Measurements from ENCODE around the gene ALK. TPM values are rescaled to one million over a fixed set of nuclear protein-coding genes. Genes with fewer than 3 reads are reported as not detected.

The ALK gene
- total RNA-seq, 1 experiment from 2014 or later = 0.87 TPM

GRCh38 chr2:29308366-29308765, 613.0 kb downstream of the ALK start:
- H3K4me2 ChIP-seq (ENCODE audit: low read length) = no peak overlapping the region
- no peaks in the 10 kb centered on the region for H3K4me1 ChIP-seq (ENCODE audit: insufficient read depth, low read length)
- intact Hi-C loops (cut with micrococcal nuclease) = no loop called here
- H2AFZ ChIP-seq (ENCODE audit: low read length) = no peak overlapping the region
- H3K4me3 ChIP-seq (ENCODE audit: low read length) = no peak overlapping the region
- H3K27ac ChIP-seq (ENCODE audit: low read length) = no peak overlapping the region
- TF ChIP-seq CTCF (conservative IDR thresholded peaks at IDR 0.05; ENCODE audit: low read depth, low read length) = no peak
- no peak for TF ChIP-seq EZH2phosphoT487 (IDR thresholded peaks at IDR 0.05; ENCODE audit: borderline replicate concordance, low read length)
- no TSS peak for BruUV-seq (replicated peaks)
- H3K27me3 ChIP-seq (ENCODE audit: low read length) = no peaks in the 10 kb centered on the region
- no peaks in the 10 kb centered on the region for H3K9me3 ChIP-seq (ENCODE audit: low read length)
- no peaks in the 10 kb centered on the region for H3K36me3 ChIP-seq (ENCODE audit: low read depth, low read length)
- ChIA-PET POLR2A (ENCODE audit: unreplicated experiment) (no interaction called here), CTCF (interaction anchor here (0.6 kb wide), 1 partner anchor 107 kb away, joined by 3 read pairs; no protein-coding TSS in a partner anchor)
- no peaks in the 10 kb centered on the region for H3K79me2 ChIP-seq (ENCODE audit: low read length)
- DNase-seq (no peak), ATAC-seq (no peak)
- H3F3A ChIP-seq (ENCODE audit: low read length, unreplicated experiment) = no peaks in the 10 kb centered on the region
- H3K9ac ChIP-seq (ENCODE audit: low read length) = no peak overlapping the region
- no peaks in the 10 kb centered on the region for H4K20me1 ChIP-seq (ENCODE audit: low read length)
- H3K9me2 ChIP-seq (replicated peaks; ENCODE audit: low read length) = no peaks in the 10 kb centered on the region

GRCh38 chr2:29307519-29307918, 613.9 kb downstream of the ALK start:
- no peak overlapping the region for H2AFZ ChIP-seq (ENCODE audit: low read length)
- no peak overlapping the region for H3K4me3 ChIP-seq (ENCODE audit: low read length)
- POLR2A ChIA-PET (ENCODE audit: unreplicated experiment) = no interaction called here
- BruUV-seq (replicated peaks) = no TSS peak
- peak; percentile 9 for DNase-seq
- CTCF ChIA-PET = interaction anchor here (0.5 kb wide), 1 partner anchor 328 kb away, joined by 3 read pairs; no protein-coding TSS in a partner anchor
- H3K9me2 ChIP-seq (replicated peaks; ENCODE audit: low read length) = no peaks in the 10 kb centered on the region
- no peak overlapping the region for H3K27ac ChIP-seq (ENCODE audit: low read length)
- no peak overlapping the region for H3K9ac ChIP-seq (ENCODE audit: low read length)
- H3K4me1 ChIP-seq (ENCODE audit: insufficient read depth, low read length) = no peaks in the 10 kb centered on the region
- no peaks in the 10 kb centered on the region for H3K9me3 ChIP-seq (ENCODE audit: low read length)
- no peak for ATAC-seq
- H4K20me1 ChIP-seq (ENCODE audit: low read length) = no peaks in the 10 kb centered on the region
- intact Hi-C loops (cut with micrococcal nuclease) = no loop called here
- H3K36me3 ChIP-seq (ENCODE audit: low read depth, low read length) = no peaks in the 10 kb centered on the region
- H3K4me2 ChIP-seq (ENCODE audit: low read length) = no peak overlapping the region
- TF ChIP-seq CTCF (conservative IDR thresholded peaks at IDR 0.05; ENCODE audit: low read depth, low read length) (no peak), EZH2 (IDR thresholded peaks at IDR 0.05; ENCODE audit: low read length, unreplicated experiment) (no peak), EZH2phosphoT487 (IDR thresholded peaks at IDR 0.05; ENCODE audit: borderline replicate concordance, low read length) (no peak)
- no peaks in the 10 kb centered on the region for H3K79me2 ChIP-seq (ENCODE audit: low read length)
- no peaks in the 10 kb centered on the region for H3K27me3 ChIP-seq (ENCODE audit: low read length)
- H3F3A ChIP-seq (ENCODE audit: low read length, unreplicated experiment) = no peaks in the 10 kb centered on the region

GRCh38 chr2:29305762-29306161, 615.6 kb downstream of the ALK start:
- H2AFZ ChIP-seq (ENCODE audit: low read length) = no peak overlapping the region
- no peak overlapping the region for H3K4me3 ChIP-seq (ENCODE audit: low read length)
- ChIA-PET POLR2A (ENCODE audit: unreplicated experiment) (no interaction called here), CTCF (no interaction called here)
- H3K4me1 ChIP-seq (ENCODE audit: insufficient read depth, low read length) = no peaks in the 10 kb centered on the region
- no peaks in the 10 kb centered on the region for H3K9me3 ChIP-seq (ENCODE audit: low read length)
- no peaks in the 10 kb centered on the region for H3K36me3 ChIP-seq (ENCODE audit: low read depth, low read length)
- H3K27ac ChIP-seq (ENCODE audit: low read length) = no peak overlapping the region
- H3K9me2 ChIP-seq (replicated peaks; ENCODE audit: low read length) = no peaks in the 10 kb centered on the region
- DNase-seq (no peak), ATAC-seq (no peak)
- H3K27me3 ChIP-seq (ENCODE audit: low read length) = no peaks in the 10 kb centered on the region
- no peaks in the 10 kb centered on the region for H3K79me2 ChIP-seq (ENCODE audit: low read length)
- no peaks in the 10 kb centered on the region for H4K20me1 ChIP-seq (ENCODE audit: low read length)
- no peak for TF ChIP-seq EZH2phosphoT487 (IDR thresholded peaks at IDR 0.05; ENCODE audit: borderline replicate concordance, low read length)
- TF ChIP-seq CTCF (conservative IDR thresholded peaks at IDR 0.05; ENCODE audit: low read depth, low read length) = no peak
- no peak for TF ChIP-seq EZH2 (IDR thresholded peaks at IDR 0.05; ENCODE audit: low read length, unreplicated experiment)
- H3K9ac ChIP-seq (ENCODE audit: low read length) = no peak overlapping the region
- no peak overlapping the region for H3K4me2 ChIP-seq (ENCODE audit: low read length)
- no TSS peak for BruUV-seq (replicated peaks)
- intact Hi-C loops (cut with micrococcal nuclease) = no loop called here
- no peaks in the 10 kb centered on the region for H3F3A ChIP-seq (ENCODE audit: low read length, unreplicated experiment)
